IPS DF 6.9 (cell line): Measurements from ENCODE around the gene AARS1.
"Not testable (repeated sequence)": the region's sequence is repeated elsewhere in the genome, so short reads cannot be mapped to it uniquely, and the experiment has no call there.

Experiments used
- DNase-seq: peaks from one replicate; pipeline ENCODE4 v3.0.0-alpha.2; 2013; ENCODE audit warnings: low read depth, low spot score
- H3K27ac ChIP-seq: one replicate; pipeline ENCODE4 v1.5.1; 2013; ENCODE audit warnings: low read length, control low read depth
- H3K27me3 ChIP-seq: 2 replicates; pipeline ENCODE4 v1.6.1; 2013; ENCODE audit warnings: mild to moderate bottlenecking, low read length; ENCODE audit not compliant: control insufficient read depth, insufficient read depth
- H3K36me3 ChIP-seq: 2 replicates; pipeline ENCODE4 v1.6.1; 2013; ENCODE audit warnings: low read length; ENCODE audit not compliant: control insufficient read depth, insufficient read depth
- H3K4me1 ChIP-seq: 2 replicates; pipeline ENCODE4 v1.6.1; 2013; ENCODE audit warnings: low read length; ENCODE audit not compliant: control insufficient read depth, insufficient read depth
- H3K4me3 ChIP-seq: 2 replicates; pipeline ENCODE4 v1.5.1; 2013; ENCODE audit warnings: mild to moderate bottlenecking, low read length
- H3K9me3 ChIP-seq: 2 replicates; pipeline ENCODE4 v1.6.1; 2013; ENCODE audit warnings: low read length, inconsistent platforms; ENCODE audit not compliant: control insufficient read depth, insufficient read depth
- WGBS: extraction: QIAGEN DNeasy Blood & Tissue Kit; methylation state at CpG from one replicate; pipeline ENCODE4 v1.1.7; 2013; ENCODE audit warnings: mixed read lengths, missing lambda C conversion rate; ENCODE audit not compliant: insufficient read length, insufficient coverage; 5-methylcytosine and 5-hydroxymethylcytosine counted together

AARS1 gene

DNA sequence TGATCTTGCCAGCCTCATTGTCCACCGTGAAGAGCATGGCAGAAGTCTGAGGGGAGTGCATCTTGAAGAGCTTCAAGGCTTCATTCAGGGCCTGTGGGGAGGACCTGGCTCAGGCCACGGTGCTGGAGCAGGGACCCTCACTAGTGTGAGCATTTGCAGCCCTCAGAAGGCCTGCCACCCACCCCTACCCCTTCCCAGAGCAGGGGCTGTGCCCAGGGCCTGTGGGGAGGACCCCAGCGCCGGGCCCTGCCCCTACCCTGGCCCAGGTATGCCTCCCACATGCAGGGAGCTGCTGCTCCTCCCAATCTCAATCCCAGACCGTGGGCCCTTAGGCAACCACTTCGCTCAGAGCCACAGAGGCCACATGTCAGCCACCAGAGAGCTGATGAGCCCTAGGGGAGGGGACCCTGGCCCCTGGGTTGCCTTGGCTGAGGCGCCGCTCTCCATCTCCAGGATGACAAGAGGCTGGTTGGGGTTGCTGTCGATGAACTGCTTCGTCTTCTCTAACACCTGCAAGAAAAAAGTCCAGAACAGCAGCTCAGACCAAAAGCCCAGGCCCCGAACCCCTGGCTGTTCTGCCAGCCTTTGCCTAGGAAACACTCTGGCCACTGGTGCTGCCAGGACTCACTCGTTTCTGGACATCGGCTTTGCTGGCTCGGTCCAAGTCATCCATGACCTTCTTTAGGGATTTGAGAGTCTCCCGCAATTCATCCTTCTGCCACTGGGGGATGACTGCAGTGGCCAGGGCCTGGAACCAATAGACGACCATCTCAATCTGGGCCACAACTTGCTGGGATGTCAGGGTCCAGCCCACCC is 35.8 kb downstream of the AARS1 start:
- Histone ChIP-seq H3K4me1 (no peaks in the 10 kb centered on the region), H3K4me3 (no peak overlapping the region), H3K9me3 (no peaks in the 10 kb centered on the region), H3K27ac (no peak overlapping the region), H3K36me3 (peaks cover 52% of the 10 kb centered on the region), H3K27me3 (no peaks in the 10 kb centered on the region)
- WGBS = no CpG with 5 or more reads among the region's 16 CpGs
- peak; percentile 60 for DNase-seq

DNA sequence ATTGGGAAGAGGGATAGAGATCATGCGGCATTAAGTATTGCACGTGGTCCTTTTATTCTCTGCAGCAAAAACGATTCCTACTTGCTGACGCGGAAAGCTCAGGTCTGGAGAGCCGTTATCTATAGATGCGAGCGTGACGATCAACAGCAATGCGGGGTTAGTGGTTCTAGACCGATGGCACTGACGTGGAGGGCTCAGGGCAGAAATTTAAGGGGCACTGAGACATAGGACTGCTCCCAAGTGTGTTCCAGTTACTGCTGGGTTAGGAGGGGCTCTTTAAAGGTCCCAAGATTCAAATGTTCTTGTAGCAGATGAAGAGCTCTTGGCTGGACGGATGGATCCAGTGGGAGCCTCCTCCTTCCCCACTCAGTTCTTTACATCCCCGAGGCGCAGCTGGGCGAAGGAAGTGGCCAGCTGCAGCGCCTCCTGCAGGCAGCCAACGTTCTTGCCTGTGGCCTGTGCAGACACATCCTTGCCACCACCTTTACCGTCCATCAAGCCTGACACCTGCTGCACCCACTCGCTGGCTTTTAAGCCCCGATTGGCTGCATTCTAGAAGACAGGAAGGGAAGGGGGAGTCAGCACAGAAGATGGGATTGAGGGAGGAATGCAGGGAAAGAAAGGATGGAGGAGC is 36.8 kb downstream of the AARS1 start:
- Histone ChIP-seq H3K4me3 (no peak overlapping the region), H3K4me1 (no peaks in the 10 kb centered on the region), H3K9me3 (no peaks in the 10 kb centered on the region), H3K36me3 (peaks cover 43% of the 10 kb centered on the region), H3K27me3 (no peaks in the 10 kb centered on the region), H3K27ac (no peak overlapping the region)
- DNase-seq = no peak
- WGBS = no CpG with 5 or more reads among the region's 21 CpGs

DNA sequence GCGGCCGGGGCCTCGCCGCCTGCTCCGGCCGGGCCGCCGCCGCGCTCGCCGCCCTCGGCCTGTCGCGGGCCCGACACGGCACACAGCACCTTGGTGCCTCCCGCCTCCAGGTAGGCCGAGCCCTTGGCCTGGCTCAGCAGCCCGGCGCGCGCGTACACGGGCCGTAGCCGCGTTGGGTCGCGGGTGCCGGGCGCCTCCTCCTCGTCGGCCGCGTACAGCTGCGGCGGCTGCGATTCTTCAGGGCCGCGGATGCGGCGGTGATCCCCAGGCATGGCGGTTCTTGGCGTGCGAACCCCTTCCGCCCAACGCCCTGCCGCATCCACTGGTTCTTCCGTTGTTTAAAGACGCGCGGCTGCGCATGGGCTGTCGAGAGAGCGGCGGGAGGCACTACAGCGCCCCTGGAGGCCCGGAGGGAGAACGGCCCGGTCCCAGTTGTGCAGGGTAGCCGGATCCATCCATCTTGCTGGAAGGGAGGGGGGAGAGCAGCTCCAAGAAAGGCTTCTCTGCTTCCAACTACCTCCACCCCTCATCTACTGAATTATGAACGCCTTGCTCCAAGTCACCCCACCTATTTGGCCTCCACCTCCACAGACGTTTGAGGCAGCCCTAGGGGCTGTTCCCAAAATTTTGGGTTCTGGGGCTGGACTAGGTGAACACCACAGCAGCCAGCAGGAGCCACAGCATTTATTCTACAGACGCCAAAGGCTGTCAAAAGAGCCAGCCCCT is 37.5 kb downstream of the AARS1 start, which contains the start of gene EXOSC6:
Gene EXOSC6, minus strand, starts transcription at position 312 of the 726 bp plus-strand sequence. Its CDS starts 40 bp downstream, at position 272.
- peak; percentile 68 for DNase-seq
- WGBS = no CpG with 5 or more reads among the region's 65 CpGs
- peaks cover 39% of the 10 kb centered on the region for H3K36me3 ChIP-seq
- H3K27ac ChIP-seq = no peak within 1 kb of the TSS
- H3K9me3 ChIP-seq = no peaks in the 10 kb centered on the region
- H3K4me3 ChIP-seq = peak within 1 kb of the TSS; percentile 91
- H3K4me1 ChIP-seq = no peaks in the 10 kb centered on the region
- no peaks in the 10 kb centered on the region for H3K27me3 ChIP-seq

DNA sequence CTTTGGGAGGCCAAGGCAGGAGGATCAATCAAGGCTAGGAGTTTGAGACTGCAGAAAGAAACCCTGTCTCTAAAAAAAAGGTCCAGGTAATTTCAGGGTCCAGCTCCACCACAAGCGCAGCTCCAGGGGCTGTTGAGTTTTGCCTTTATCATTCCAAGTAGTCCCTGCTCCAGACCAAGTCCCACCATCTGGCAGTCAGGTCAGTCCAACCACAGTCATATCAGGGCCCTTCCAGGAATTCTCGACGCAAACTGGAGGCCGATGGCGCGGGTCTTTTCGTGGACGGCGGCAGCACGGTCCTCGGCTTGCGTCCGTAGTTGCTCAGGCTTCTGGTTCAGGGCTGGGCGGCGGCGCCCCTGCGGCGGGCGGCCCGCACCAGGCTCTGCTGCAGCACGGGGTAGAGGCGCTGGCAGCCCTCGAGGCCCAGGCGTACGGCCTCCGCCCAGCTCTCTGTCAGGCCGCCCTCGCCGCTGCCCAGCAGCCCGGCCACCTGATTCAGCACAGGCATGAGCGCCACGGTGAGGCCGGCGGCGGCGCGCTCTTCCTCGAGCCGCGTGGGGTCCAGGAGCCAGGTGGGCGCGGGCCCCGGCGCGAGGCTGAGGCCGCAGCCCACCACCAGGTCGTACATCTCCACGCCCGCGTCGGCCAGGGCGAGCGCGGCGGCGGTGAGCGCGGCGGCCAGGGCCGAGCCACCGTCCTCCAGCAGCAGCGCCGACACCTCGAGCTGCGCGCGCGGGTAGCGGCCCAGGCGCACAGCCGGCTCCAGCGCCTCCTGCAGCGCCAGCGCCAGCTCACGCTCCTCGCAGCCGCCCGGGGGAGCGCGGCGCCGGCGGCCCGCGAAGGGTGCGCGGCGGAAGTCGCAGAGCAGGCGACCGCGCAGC is 38.3 kb downstream of the AARS1 start:
- H3K4me3 ChIP-seq = peak overlapping the region; percentile 91
- H3K36me3 ChIP-seq = peaks cover 33% of the 10 kb centered on the region
- H3K27ac ChIP-seq = no peak overlapping the region
- H3K9me3 ChIP-seq = no peaks in the 10 kb centered on the region
- DNase-seq = no peak
- no CpG with 5 or more reads among the region's 92 CpGs for WGBS
- H3K27me3 ChIP-seq = no peaks in the 10 kb centered on the region
- H3K4me1 ChIP-seq = no peaks in the 10 kb centered on the region

DNA sequence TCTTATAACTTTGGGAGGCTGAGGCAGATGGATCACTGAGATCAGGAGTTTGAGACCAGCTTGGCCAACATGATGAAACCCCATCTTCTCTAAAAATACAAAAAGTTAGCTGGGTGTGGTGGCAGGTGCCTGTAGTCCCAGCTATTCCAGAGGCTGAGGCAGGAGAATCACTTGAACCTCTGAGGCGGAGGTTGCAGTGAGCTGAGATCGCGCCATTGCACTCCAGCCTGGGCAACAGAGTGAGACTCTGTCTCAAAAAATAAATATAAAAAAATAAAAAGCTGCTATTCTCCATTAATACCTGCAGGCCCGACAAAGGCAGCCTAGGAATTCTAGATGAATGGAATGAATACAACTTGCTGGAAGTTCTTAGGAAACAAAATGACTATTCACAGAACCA is 39.6 kb downstream of the AARS1 start:
- H3K4me3 ChIP-seq, H3K27ac ChIP-seq, H3K4me1 ChIP-seq, H3K27me3 ChIP-seq, DNase-seq, H3K9me3 ChIP-seq: not testable (repeated sequence)
- no CpG with 5 or more reads among the region's 4 CpGs for WGBS
- peaks cover 24% of the 10 kb centered on the region for H3K36me3 ChIP-seq

DNA sequence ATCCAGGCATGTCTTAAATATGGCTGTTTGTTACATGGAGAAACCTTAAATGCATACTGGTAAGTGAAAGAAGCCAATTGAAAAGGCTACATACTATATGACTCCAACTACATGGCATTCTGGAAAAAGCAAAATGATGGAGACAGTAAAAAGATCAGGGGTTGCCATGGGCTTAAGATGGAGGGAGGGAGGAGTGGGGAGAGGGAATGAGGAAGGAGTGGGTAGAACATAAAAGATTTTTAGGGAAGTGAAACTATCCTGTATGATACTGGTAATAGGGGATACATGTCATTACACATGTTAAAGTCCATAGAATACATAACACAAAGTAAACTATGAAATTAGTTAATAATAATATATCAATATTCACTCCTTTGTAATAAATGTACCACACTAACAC is 50.5 kb downstream of the AARS1 start:
- not testable (repeated sequence) for DNase-seq, H3K4me3 ChIP-seq, H3K9me3 ChIP-seq, H3K27me3 ChIP-seq, H3K4me1 ChIP-seq, H3K36me3 ChIP-seq, H3K27ac ChIP-seq

DNA sequence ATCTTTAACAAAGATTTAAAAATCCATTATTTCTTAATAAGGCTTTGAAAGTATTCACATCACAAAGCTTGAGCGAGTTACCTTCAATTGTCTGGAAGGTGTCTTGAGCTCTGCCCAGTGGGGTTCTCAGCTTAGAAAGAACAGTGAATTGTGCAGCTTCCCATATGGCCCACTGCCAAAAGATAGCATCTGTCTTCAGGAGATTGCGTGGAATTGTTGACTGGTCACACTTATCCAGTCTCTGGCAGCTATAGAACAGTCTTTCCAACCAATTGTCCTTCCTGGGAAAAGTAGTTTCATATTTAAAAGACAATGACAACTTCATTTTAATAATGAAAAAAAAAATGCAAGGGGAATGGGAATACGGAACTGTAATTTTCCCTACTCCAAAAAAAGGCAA is 57.5 kb downstream of the AARS1 start:
- not testable (repeated sequence) for DNase-seq, H3K36me3 ChIP-seq, H3K9me3 ChIP-seq, H3K27me3 ChIP-seq, H3K27ac ChIP-seq, H3K4me3 ChIP-seq, H3K4me1 ChIP-seq
- WGBS = no CpG with 5 or more reads among the region's 3 CpGs

DNA sequence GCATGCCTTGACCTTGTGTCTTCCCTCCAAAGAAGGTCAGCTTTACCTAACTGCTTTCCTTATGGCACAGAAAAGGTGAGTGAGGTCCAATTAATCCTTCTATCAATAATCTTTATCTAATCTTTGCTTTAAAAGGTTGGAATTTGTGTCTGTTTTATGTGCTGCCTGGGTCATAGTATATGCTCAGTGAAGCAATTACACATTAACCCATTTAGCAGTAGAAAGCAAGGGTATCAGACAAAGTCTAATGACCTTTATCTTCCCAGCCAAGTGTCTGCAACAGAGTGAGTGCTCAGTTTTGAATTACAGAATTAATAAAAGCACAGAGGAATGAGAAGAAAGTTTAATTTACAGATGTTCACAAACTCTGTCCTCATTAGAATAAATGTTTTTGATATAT is 63.3 kb downstream of the AARS1 start:
- not testable (repeated sequence) for H3K27ac ChIP-seq, DNase-seq, H3K27me3 ChIP-seq, H3K36me3 ChIP-seq, H3K4me1 ChIP-seq, H3K4me3 ChIP-seq, H3K9me3 ChIP-seq

DNA sequence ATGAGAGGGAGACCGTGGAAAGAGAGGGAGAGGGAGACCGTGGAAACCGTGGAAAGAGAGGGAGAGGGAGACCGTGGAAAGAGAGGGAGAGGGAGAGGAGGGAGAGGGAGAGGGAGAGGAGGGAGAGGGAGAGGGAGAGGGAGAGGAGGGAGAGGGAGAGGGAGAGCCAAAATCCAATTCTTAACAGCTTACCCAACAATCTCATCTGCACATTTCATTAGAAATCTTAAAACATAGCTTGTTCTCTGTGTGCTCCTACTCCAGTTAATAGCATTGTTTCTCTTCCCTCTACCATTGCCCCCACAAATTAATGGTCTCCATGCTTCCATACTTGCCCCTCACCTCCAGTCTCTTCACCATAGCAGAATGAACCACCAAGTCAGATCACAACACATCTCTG is 63.9 kb downstream of the AARS1 start:
- WGBS = no CpG with 5 or more reads among the region's 4 CpGs

DNA sequence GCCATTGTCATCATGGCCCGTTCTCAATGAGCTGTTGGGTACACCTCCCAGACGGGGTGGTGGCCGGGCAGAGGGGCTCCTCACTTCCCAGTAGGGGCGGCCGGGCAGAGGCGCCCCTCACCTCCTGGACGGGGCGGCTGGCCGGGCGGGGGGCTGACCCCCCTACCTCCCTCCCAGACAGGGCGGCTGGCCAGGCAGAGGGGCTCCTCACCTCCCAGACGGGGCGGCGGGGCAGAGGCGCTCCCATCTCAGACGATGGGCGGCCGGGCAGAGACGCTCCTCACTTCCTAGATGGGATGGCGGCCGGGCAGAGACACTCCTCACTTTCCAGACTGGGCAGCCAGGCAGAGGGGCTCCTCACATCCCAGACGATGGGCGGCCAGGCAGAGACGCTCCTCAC is 64.7 kb downstream of the AARS1 start:
- H3K27me3 ChIP-seq, H3K9me3 ChIP-seq, DNase-seq, H3K4me1 ChIP-seq, H3K4me3 ChIP-seq, H3K27ac ChIP-seq, H3K36me3 ChIP-seq: not testable (repeated sequence)
- no CpG with 5 or more reads among the region's 24 CpGs for WGBS

More for the DNA sequence above, 63.9 kb downstream of the AARS1 start:
- not testable (repeated sequence) for H3K9me3 ChIP-seq, H3K4me3 ChIP-seq, H3K4me1 ChIP-seq, H3K27me3 ChIP-seq, DNase-seq, H3K27ac ChIP-seq, H3K36me3 ChIP-seq
